BE2C (cell line): ENCODE data around the gene GRAMD4.
"Not testable (repeated sequence)": the region's sequence is repeated elsewhere in the genome, so short reads cannot be mapped to it uniquely, and the experiment has no call there.

Experiments
- DNase-seq: peaks from one replicate; pipeline ENCODE4 v3.0.0-alpha.2; 2020
- H3K27me3 ChIP-seq: fragments of 250-450 bp; sonication (Bioruptor Pico); 2 replicates; pipeline ENCODE4 v1.5.1; 2020; ENCODE audit warnings: mild to moderate bottlenecking
- H3K36me3 ChIP-seq: fragments of 250-450 bp; sonication (Bioruptor Pico); 2 replicates; pipeline ENCODE4 v1.5.1; 2020; ENCODE audit warnings: mild to moderate bottlenecking
- H3K4me1 ChIP-seq: fragments of 250-450 bp; sonication (Bioruptor Pico); 2 replicates; pipeline ENCODE4 v1.5.1; 2020
- H3K4me3 ChIP-seq: 2 replicates; pipeline ENCODE4 v1.5.1; 2011; ENCODE audit warnings: low read depth, low read length
- H3K9me3 ChIP-seq: fragments of 250-450 bp; sonication (Bioruptor Pico); 2 replicates; pipeline ENCODE4 v1.5.1; 2020
- TF ChIP-seq, protein P1 (sequence below): IDR thresholded peaks from 2 replicates; pipeline ENCODE4 v1.5.1; 2012; ENCODE audit warnings: mild to moderate bottlenecking, low read depth, low read length

GRAMD4 gene

DNA sequence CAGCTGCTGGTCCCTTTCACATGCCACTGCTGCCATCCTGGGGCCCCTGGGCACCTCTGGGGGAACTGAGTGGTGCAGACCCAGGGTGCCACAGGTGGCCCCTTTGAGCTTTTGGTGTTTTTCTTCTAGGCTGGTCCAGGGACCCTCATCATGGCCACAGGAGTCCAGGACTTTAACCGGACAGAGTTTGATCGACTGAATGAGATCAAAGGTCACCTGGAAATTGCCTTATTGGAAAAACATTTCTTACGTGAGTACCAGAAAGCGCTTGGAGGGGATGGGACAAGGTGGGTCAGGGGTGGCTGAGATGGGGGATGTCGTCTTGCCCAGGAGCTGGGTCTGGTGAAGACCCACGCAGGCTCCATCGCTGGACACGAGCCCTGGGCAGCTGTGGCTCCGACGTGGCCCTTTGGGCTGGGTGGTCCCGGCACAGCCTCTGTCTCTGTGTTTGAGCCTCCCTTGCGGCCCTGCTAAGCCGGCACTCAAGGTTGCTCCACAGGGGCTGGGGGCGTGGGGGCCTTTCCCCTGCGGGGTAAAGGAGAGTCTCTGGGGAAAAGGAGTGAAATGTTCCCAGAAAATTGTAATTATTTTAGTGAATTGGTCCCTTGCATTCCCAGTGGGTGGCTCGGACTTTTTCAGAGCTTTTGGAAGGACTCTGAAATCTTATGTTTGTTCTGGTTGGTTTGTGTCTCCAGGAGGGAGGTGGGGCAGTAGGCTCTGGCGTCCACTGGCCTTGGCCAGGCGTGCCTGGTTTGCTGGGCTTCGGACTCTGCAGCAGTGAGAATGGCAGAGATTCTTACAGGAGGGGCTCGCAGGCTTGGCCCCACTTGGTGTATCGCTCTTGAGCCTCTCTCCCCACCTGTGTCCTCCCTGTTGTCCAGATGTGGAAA lies 17.8 kb downstream of the GRAMD4 start:
- peaks cover 5% of the 10 kb centered on the region; the same call in 1 of the 2 replicates for H3K4me1 ChIP-seq
- TF ChIP-seq, protein P1, sequence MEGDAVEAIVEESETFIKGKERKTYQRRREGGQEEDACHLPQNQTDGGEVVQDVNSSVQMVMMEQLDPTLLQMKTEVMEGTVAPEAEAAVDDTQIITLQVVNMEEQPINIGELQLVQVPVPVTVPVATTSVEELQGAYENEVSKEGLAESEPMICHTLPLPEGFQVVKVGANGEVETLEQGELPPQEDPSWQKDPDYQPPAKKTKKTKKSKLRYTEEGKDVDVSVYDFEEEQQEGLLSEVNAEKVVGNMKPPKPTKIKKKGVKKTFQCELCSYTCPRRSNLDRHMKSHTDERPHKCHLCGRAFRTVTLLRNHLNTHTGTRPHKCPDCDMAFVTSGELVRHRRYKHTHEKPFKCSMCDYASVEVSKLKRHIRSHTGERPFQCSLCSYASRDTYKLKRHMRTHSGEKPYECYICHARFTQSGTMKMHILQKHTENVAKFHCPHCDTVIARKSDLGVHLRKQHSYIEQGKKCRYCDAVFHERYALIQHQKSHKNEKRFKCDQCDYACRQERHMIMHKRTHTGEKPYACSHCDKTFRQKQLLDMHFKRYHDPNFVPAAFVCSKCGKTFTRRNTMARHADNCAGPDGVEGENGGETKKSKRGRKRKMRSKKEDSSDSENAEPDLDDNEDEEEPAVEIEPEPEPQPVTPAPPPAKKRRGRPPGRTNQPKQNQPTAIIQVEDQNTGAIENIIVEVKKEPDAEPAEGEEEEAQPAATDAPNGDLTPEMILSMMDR: no peak
- DNase-seq: no peak
- H3K36me3 ChIP-seq: peaks cover 25% of the 10 kb centered on the region
- H3K27me3 ChIP-seq: no peaks in the 10 kb centered on the region
- H3K4me3 ChIP-seq: no peak overlapping the region
- no peaks in the 10 kb centered on the region for H3K9me3 ChIP-seq

DNA sequence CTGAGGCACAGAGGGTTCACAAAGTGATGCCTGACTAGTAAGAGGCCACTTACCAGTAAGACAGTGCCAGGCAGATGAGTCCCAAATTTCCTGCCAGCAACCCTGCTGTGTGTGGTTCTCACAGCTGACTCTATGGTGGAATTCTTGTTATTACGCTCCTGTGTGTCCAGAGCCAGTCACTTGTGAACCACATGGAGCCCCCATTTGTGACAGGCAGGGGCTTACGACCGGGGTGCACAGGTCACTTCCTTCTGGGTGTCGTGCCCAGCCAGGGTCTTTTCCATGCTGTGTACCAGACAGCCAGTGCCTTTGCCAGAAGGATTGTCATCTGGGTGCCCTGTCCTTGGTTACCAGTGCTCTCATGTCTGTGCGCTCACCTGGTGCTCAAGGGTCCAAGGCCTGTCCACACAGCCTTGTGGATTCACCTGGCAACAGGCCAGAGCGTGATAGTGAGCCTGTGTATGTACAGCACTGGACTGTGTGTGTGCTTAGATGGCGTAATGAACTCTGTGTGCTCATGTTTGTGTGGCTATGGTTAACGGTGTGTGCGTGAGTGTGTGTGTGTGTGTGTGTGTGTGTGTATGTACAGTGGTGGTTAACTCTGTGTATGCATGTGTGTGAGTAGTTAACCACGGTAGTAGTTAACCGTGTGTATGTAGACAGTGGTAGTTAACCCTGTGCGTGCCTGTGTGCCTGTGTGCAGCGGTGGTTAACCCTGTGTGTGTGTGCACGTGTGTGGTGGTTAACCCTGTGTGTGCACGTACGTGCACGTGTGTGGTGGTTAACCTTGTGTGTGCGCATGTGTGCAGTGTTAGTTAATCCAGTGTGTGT lies 18.6 kb downstream of the GRAMD4 start:
- H3K27me3 ChIP-seq: no peaks in the 10 kb centered on the region
- peaks cover 5% of the 10 kb centered on the region; the same call in 1 of the 2 replicates for H3K4me1 ChIP-seq
- no peaks in the 10 kb centered on the region for H3K9me3 ChIP-seq
- no peak for DNase-seq
- TF ChIP-seq, protein P1: no peak
- no peak overlapping the region for H3K4me3 ChIP-seq
- H3K36me3 ChIP-seq: peaks cover 24% of the 10 kb centered on the region

DNA sequence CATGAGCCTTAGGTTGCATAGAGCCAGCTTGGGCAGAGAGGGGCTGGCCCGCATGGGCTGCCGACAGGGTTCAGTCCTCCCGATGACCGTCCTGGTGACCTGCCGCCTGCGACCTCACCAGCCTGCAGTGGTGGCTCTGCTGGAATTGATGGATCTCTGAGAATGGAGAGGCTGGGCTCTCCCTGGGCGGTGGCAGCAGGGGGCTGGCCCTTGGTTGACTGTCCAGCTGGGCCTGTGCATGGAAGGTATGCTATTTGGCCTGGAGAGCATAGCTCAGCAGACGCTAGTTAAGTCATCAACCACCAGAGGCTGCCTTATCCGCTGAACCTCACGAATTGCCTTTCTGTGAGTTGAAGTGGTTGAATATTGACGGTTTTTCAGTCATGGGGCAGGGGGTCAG lies 19.7 kb downstream of the GRAMD4 start:
- peaks cover 5% of the 10 kb centered on the region; the same call in 1 of the 2 replicates for H3K4me1 ChIP-seq
- H3K27me3 ChIP-seq: no peaks in the 10 kb centered on the region
- peaks cover 16% of the 10 kb centered on the region for H3K36me3 ChIP-seq
- no peak overlapping the region for H3K4me3 ChIP-seq
- H3K9me3 ChIP-seq: no peaks in the 10 kb centered on the region
- TF ChIP-seq, protein P1: no peak
- DNase-seq: no peak

DNA sequence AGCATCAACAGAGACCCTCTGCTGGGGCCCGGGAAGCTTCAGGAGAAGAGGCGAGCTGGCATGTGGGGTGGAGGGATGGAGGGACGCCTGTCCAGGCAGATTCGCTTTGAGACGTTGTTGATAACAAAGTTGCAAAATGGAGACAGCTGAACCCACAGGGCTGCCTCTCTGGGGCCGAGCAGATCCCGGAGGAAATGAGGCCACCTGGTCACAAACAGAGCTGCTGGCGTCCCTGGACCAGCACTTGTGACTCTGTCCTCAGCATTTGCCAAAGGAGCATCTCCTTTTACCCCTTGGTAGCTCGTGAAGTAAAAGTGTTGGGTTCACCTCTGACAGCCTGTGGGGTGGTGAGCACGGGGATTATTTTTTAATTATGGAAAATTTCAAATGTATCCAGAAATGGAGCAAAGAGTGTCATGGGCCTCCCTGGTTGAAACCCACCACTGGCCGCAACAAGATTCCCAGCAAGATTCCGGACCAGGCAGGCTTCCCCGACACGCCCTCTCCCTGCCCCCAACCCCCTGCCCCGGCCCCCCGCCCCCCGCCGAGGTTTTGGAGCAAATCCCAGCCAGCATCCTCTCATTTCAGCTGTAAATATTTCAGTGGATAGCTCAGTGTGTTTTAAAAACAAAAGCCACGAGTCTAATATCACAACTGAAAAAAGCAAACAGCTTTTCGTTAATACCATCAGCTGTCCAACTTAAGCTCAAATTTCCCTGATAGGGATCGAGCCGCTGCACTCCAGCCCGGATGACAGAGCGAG lies 20.3 kb downstream of the GRAMD4 start:
- H3K9me3 ChIP-seq: no peaks in the 10 kb centered on the region
- TF ChIP-seq, protein P1: no peak
- no peak for DNase-seq
- no peak overlapping the region for H3K4me3 ChIP-seq
- H3K36me3 ChIP-seq: peaks cover 22% of the 10 kb centered on the region
- H3K4me1 ChIP-seq: peaks cover 5% of the 10 kb centered on the region; the same call in 1 of the 2 replicates
- H3K27me3 ChIP-seq: no peaks in the 10 kb centered on the region

DNA sequence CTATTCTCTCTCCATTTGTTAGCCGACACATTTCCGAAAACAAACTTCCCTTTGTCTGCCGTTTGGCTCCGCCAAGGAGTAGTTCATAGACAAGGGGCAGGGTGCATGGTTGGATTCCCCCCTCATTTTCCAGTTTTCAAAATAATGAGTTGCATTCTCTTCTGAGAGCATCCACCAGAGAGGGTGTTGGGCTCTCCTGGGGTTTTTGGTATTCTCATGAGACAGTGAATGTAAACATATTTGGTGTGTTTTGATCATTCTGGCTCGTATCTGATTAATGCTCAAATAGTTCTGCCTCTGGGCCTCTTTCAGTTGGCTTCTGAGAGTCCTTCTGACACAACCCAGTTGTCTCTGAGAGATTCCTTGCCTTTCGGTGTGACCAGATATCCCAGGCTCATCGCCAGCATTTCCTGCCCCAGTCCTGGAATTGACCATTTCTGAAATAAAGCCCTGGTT lies 21.7 kb downstream of the GRAMD4 start:
- peaks cover 26% of the 10 kb centered on the region for H3K36me3 ChIP-seq
- peaks cover 14% of the 10 kb centered on the region for H3K4me1 ChIP-seq
- no peak overlapping the region for H3K4me3 ChIP-seq
- H3K9me3 ChIP-seq: no peaks in the 10 kb centered on the region
- DNase-seq: no peak
- TF ChIP-seq, protein P1: no peak
- H3K27me3 ChIP-seq: no peaks in the 10 kb centered on the region

DNA sequence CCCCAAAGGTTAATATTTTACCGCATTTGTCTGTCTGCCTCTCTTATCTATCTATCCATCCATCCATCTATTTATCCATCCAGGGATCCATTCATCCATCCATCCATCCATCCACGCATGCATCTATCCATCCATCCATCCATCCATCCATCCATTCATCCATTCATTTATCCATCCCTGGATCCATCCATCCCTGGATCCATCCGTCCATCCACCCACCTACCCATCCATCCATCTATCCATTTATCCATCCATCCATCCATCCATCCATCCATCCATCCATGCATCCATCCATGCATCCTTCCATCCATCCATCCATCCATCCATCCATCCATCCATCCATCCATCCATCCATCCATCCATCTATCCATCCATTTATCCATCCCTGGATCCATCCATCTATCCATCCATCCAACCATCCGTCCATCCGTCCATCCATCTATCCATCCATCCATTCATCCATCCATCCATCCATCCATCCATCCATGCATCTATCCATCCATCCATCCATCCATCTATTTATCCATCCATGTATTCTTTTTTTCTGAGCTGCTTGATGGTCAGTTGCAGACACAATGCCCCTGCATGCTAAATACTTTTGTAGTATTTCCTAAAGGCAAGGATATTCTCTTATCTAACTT lies 22.8 kb downstream of the GRAMD4 start:
- DNase-seq, H3K9me3 ChIP-seq, H3K27me3 ChIP-seq, H3K4me3 ChIP-seq: not testable (repeated sequence)
- Histone ChIP-seq H3K4me1 (peaks cover 22% of the 10 kb centered on the region), H3K36me3 (peaks cover 35% of the 10 kb centered on the region)
